Mesodermal cell (in vitro differentiated cells): ENCODE results near the gene CCDC85C.

Experiments
- H3K27ac ChIP-seq: 2 replicates; pipeline ENCODE4 v1.7.0; 2013; ENCODE audit warnings: mild to moderate bottlenecking, low read depth, low read length, moderate library complexity; ENCODE audit not compliant: severe bottlenecking
- H3K36me3 ChIP-seq: 2 replicates; pipeline ENCODE4 v1.7.1; 2013; ENCODE audit warnings: mild to moderate bottlenecking, low read length, moderate library complexity; ENCODE audit not compliant: control insufficient read depth, insufficient read depth
- H3K4me1 ChIP-seq: one replicate; pipeline ENCODE4 v1.7.1; 2013; ENCODE audit warnings: mild to moderate bottlenecking, low read length; ENCODE audit not compliant: insufficient read depth, control insufficient read depth, poor library complexity, severe bottlenecking
- H3K4me3 ChIP-seq: 2 replicates; pipeline ENCODE4 v1.7.0; 2013; ENCODE audit warnings: low read length, control low read depth, mild to moderate bottlenecking; ENCODE audit not compliant: insufficient read depth, poor library complexity, severe bottlenecking; ENCODE audit errors: extremely low read depth
- H3K9me3 ChIP-seq: 2 replicates; pipeline ENCODE4 v1.7.1; 2013; ENCODE audit warnings: mild to moderate bottlenecking, low read length, moderate library complexity; ENCODE audit not compliant: control insufficient read depth
- WGBS, 2 experiments: methylation state at CpG; one replicate each; pipeline ENCODE4 v1.1.5; 2013; ENCODE audit warnings: missing lambda C conversion rate in 2 of 2; ENCODE audit not compliant: insufficient coverage in 2 of 2; 5-methylcytosine and 5-hydroxymethylcytosine counted together

CCDC85C gene

DNA sequence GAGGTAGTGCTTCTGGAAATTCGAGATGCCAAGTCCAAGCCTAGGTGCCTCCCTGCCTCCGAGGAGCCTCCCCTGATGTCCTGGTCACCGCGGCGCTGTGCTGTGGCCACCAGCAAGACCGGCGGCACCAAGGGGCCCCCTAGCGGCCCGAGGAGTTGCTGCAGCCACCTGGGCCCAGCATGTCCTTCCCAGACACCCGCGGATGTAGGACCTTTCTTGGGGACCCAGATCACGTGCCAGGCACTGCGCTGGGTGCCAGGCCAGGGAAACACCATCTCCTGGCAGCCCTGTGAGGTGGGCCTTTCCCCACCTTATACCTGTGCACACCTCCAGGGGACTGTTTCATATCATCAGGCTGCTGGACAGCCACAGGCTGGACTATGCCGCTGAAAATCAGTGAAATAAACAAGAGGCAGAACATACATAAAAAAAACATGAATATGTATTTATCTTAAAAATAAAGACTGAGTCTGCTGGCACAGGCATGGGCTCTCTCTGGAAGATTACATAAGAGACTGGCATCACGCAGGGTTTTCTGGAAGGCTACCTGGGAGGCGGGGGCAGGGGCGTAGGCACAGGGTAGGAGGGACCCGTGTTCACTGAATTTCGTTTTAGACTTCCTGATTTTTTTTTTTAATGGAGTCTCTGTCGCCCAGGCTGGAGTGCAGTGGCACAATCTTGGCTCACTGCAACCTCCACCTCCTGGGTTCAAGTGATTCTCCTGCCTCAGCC lies 25.0 kb upstream of the CCDC85C start:
- Histone ChIP-seq H3K9me3 (no peaks in the 10 kb centered on the region), H3K4me1 (no peaks in the 10 kb centered on the region), H3K4me3 (no peak overlapping the region), H3K27ac (no peak overlapping the region), H3K36me3 (no peaks in the 10 kb centered on the region)
- 26 to 29% methylated on average over 19 of the region's 20 CpGs for WGBS, 2 experiments

GRCh38 chr14:99627510-99628381 lies 23.7 kb upstream of the CCDC85C start:
- Histone ChIP-seq H3K27ac (no peak overlapping the region), H3K4me1 (no peaks in the 10 kb centered on the region), H3K4me3 (no peak overlapping the region), H3K36me3 (no peaks in the 10 kb centered on the region), H3K9me3 (no peaks in the 10 kb centered on the region)
- WGBS, 2 experiments, result 67 to 86% methylated on average over 7 to 13 of the region's 13 CpGs

DNA sequence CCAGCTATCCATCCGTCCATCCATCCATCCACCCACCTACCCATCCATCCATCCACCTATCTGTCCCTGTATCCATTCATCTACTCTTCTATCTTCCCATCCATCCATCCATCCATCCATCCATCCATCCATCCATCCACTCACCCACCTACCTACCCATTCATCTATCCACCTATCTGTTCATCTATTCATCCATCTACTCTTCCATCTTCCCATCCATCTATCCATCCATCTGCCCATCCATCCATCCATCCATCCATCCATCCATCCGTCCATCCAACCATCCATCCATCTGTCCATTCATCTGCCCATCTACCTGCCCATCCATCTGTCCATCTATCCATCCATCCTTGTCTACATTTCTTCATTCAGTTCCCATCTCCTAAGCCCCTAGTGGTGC lies 23.1 kb upstream of the CCDC85C start:
- H3K27ac ChIP-seq, result no peak overlapping the region
- H3K4me1 ChIP-seq, result no peaks in the 10 kb centered on the region
- no peak overlapping the region for H3K4me3 ChIP-seq
- WGBS, 2 experiments, result 66 to 82% methylated on average over 2 of the region's 2 CpGs
- no peaks in the 10 kb centered on the region for H3K36me3 ChIP-seq
- no peaks in the 10 kb centered on the region for H3K9me3 ChIP-seq

DNA sequence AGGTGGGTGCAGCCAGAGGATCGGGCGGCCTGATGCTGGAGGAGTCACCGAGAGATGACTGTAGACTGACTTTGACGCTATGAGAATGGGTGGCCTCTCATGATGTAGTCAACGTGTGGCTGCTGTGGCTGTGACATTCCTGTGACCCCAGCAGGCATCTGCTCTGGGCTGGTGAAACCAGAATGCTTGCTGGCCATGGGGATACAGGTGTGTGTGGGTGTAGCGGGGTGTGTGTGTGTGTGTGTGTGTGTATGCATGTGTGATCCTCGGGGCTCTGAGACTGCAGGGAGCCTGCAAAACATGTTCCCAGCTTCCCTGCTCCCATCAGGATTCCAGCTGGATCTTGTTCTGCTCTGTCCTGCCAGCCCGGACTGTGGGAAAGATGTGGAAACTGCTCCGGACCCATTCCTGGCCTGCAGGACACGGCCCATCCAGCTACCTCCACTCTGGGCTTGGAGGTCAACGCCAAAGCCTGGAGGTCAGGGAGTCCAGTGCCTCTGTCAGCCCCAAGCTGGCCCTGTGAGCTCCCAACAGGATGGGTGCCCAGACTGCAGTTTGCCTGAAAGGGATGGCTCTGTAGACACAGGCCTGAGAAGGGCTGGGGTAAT lies 22.1 kb upstream of the CCDC85C start:
- WGBS, 2 experiments, result 86 to 89% methylated on average over 9 of the region's 11 CpGs
- Histone ChIP-seq H3K36me3 (no peaks in the 10 kb centered on the region), H3K4me1 (no peaks in the 10 kb centered on the region), H3K27ac (no peak overlapping the region), H3K4me3 (no peak overlapping the region), H3K9me3 (no peaks in the 10 kb centered on the region)

GRCh38 chr14:99625476-99625875 lies 21.5 kb upstream of the CCDC85C start:
- Histone ChIP-seq H3K36me3 (no peaks in the 10 kb centered on the region), H3K4me1 (no peaks in the 10 kb centered on the region), H3K4me3 (no peak overlapping the region), H3K9me3 (no peaks in the 10 kb centered on the region), H3K27ac (no peak overlapping the region)
- 93 to 100% methylated on average over 1 to 2 of the region's 3 CpGs for WGBS, 2 experiments

- no peaks in the 10 kb centered on the region for H3K36me3 ChIP-seq
- 90 to 98% methylated on average over 9 to 13 of the region's 13 CpGs for WGBS, 2 experiments
- no peak overlapping the region for H3K27ac ChIP-seq
- no peaks in the 10 kb centered on the region for H3K9me3 ChIP-seq
- H3K4me3 ChIP-seq, result no peak overlapping the region
- peaks cover 4% of the 10 kb centered on the region for H3K4me1 ChIP-seq
Observed at GRCh38 chr14:99624971-99625370, 21.0 kb upstream of the CCDC85C start.

DNA sequence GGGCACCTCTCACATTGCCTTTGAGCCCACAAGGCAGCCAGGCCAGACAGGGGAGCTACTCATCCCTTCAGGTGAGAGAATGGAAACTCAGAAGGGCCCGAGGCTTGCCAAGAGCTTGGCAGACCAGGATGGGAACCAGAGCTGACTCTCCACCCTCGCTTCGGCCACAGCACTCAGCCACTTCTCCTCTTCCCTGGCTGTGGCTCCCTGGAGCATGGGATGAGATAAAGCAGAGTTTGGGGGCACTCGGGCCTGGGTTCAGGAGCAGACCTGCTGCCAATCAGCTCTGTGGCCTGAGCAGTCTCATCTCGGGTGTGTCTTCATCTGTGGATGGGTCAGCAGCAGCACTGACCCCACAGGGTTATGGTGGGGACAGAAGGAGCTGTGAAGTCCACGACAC lies 20.0 kb upstream of the CCDC85C start:
- no peak overlapping the region for H3K4me3 ChIP-seq
- peaks cover 11% of the 10 kb centered on the region for H3K4me1 ChIP-seq
- H3K36me3 ChIP-seq, result no peaks in the 10 kb centered on the region
- H3K9me3 ChIP-seq, result no peaks in the 10 kb centered on the region
- H3K27ac ChIP-seq, result no peak overlapping the region
- 91 to 98% methylated on average over 4 to 5 of the region's 6 CpGs for WGBS, 2 experiments

GRCh38 chr14:99621948-99622347 lies 17.9 kb upstream of the CCDC85C start:
- H3K9me3 ChIP-seq, result no peaks in the 10 kb centered on the region
- H3K27ac ChIP-seq, result no peak overlapping the region
- WGBS, 2 experiments, result 90 to 96% methylated on average over 6 of the region's 6 CpGs
- H3K4me1 ChIP-seq, result peaks cover 11% of the 10 kb centered on the region
- H3K4me3 ChIP-seq, result no peak overlapping the region
- H3K36me3 ChIP-seq, result no peaks in the 10 kb centered on the region

DNA sequence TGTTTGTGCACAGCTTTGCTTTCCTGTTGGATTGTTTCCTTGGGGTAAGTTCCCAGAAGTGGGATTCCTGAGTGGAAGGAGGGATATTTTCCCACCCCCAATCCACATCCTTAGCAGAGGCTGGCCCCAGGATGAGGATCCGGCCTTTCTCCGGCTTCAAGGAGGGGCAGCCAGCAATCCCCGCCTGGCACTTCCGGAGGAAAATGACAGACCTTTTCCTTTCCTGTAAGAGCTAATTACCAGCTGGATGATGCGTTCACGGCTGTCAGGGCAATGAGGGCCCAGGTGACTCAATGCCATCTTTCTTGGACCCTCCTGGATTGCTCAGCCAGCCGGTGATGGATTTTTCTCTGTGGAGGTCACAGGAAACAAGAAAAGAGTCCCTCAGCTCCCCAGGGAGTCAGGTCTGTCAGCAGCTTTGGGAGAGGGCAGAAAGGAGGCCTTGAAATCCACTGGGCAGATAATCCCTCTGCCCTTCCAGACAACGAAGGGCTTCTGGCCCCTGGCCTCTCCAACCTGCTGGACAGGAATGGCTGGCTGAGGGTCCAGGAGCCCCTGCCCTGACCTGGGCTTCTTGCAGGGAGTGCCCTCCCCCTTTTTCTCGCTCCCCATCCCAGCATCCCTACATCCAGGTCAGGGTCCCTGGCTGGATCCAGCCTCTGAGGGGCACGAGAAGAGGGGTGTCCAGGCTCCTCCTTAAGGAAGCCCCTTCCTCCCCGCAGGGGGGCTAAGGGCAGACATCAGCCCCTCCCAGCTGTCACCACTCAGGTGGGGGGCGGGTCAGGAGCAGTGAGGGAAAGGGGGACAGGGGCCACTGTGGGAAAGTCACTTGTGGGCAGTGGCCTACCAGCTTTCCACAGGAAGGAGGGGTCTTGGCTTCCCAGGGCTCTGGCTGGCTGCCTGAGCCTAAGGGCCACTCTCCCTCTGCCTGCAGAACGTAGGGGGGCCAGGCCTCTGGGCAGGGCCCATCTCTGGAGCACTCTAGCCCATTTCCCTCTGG lies 16.1 kb upstream of the CCDC85C start:
- 55 to 73% methylated on average over 10 to 11 of the region's 13 CpGs for WGBS, 2 experiments
- H3K4me3 ChIP-seq, result no peak overlapping the region
- H3K27ac ChIP-seq, result peak overlapping the region; percentile 36

More for the DNA sequence above, 16.1 kb upstream of the CCDC85C start:
- H3K9me3 ChIP-seq, result no peaks in the 10 kb centered on the region
- peaks cover 11% of the 10 kb centered on the region for H3K4me1 ChIP-seq
- H3K36me3 ChIP-seq, result no peaks in the 10 kb centered on the region
